H9 (cell line): ENCODE data around the gene BTBD1. TPM values are rescaled to one million over a fixed set of nuclear protein-coding genes. Genes with fewer than 3 reads are reported as not detected.
A peak's percentile ranks its signal among the peaks of the same experiment; 100 is the strongest.

ENCODE experiments used
- DNase-seq: peaks from one replicate; pipeline ENCODE4 v3.0.0-alpha.2; 2017
- H2AFZ ChIP-seq: one replicate; pipeline ENCODE4 v1.6.1; 2013; ENCODE audit warnings: mild to moderate bottlenecking, low read length, control low read depth, moderate library complexity
- H2AK5ac ChIP-seq: 2 replicates; pipeline ENCODE4 v1.6.1; 2013; ENCODE audit warnings: low read length, control low read depth, mixed read lengths; ENCODE audit not compliant: insufficient read length
- H2BK120ac ChIP-seq: one replicate; pipeline ENCODE4 v1.6.1; 2013; ENCODE audit warnings: low read depth, mild to moderate bottlenecking, low read length, control low read depth, inconsistent platforms; ENCODE audit not compliant: poor library complexity, severe bottlenecking
- H2BK12ac ChIP-seq: 2 replicates; pipeline ENCODE4 v1.6.1; 2013; ENCODE audit warnings: low read length, control low read depth, mixed read lengths, low read depth; ENCODE audit not compliant: insufficient read length
- H2BK15ac ChIP-seq: 2 replicates; pipeline ENCODE4 v1.6.1; 2013; ENCODE audit warnings: low read depth, low read length, control low read depth
- H2BK20ac ChIP-seq: one replicate; pipeline ENCODE4 v1.6.1; 2013; ENCODE audit warnings: low read depth, mild to moderate bottlenecking, low read length, control low read depth, inconsistent platforms; ENCODE audit not compliant: poor library complexity, severe bottlenecking
- H2BK5ac ChIP-seq: 2 replicates; pipeline ENCODE4 v1.6.1; 2013; ENCODE audit warnings: low read length, control low read depth, mixed read lengths; ENCODE audit not compliant: insufficient read length
- H3K14ac ChIP-seq: 2 replicates; pipeline ENCODE4 v1.6.1; 2013; ENCODE audit warnings: low read length, control low read depth; ENCODE audit not compliant: insufficient read depth
- H3K18ac ChIP-seq: 2 replicates; pipeline ENCODE4 v1.6.1; 2013; ENCODE audit warnings: low read depth, mild to moderate bottlenecking, mixed read lengths, low read length, control low read depth; ENCODE audit not compliant: insufficient read length
- H3K23ac ChIP-seq: 2 replicates; pipeline ENCODE4 v1.6.1; 2013; ENCODE audit warnings: low read length, control low read depth, mixed read lengths, low read depth; ENCODE audit not compliant: insufficient read length
- H3K23me2 ChIP-seq: 2 replicates; pipeline ENCODE4 v1.6.1; 2013; ENCODE audit warnings: low read depth, mild to moderate bottlenecking, mixed read lengths, low read length, control low read depth; ENCODE audit not compliant: insufficient read length, poor library complexity, severe bottlenecking
- H3K27ac ChIP-seq: 2 replicates; pipeline ENCODE4 v1.5.1; 2013; ENCODE audit warnings: low read length, control low read depth, mixed read lengths, low read depth; ENCODE audit not compliant: insufficient read length
- H3K27me3 ChIP-seq: 2 replicates; pipeline ENCODE4 v1.6.1; 2013; ENCODE audit warnings: low read length, control low read depth, inconsistent platforms; ENCODE audit not compliant: insufficient read depth
- H3K4ac ChIP-seq: 2 replicates; pipeline ENCODE4 v1.6.1; 2013; ENCODE audit warnings: low read depth, mild to moderate bottlenecking, control low read depth, inconsistent platforms, low read length, moderate library complexity
- H3K4me1 ChIP-seq: 2 replicates; pipeline ENCODE4 v1.6.1; 2013; ENCODE audit warnings: low read length, control low read depth, inconsistent platforms; ENCODE audit not compliant: insufficient read depth
- H3K4me2 ChIP-seq: 2 replicates; pipeline ENCODE4 v1.6.1; 2013; ENCODE audit warnings: low read length, control low read depth, mixed read lengths; ENCODE audit not compliant: insufficient read length, insufficient read depth
- H3K56ac ChIP-seq: 2 replicates; pipeline ENCODE4 v1.6.1; 2013; ENCODE audit warnings: low read depth, mild to moderate bottlenecking, mixed read lengths, low read length, control low read depth; ENCODE audit not compliant: insufficient read length
- H3K79me1 ChIP-seq: 2 replicates; pipeline ENCODE4 v1.6.1; 2013; ENCODE audit warnings: low read depth, mild to moderate bottlenecking, moderate library complexity, low read length, control low read depth, inconsistent platforms; ENCODE audit not compliant: insufficient read depth, poor library complexity, severe bottlenecking
- H3K79me2 ChIP-seq: 2 replicates; pipeline ENCODE4 v1.6.1; 2013; ENCODE audit warnings: low read length, control low read depth, inconsistent platforms; ENCODE audit not compliant: insufficient read depth
- H3K9ac ChIP-seq: 2 replicates; pipeline ENCODE4 v1.6.1; 2013; ENCODE audit warnings: low read length, control low read depth, mixed read lengths; ENCODE audit not compliant: insufficient read length; ENCODE audit errors: extremely low read depth
- H3K9me3 ChIP-seq: one replicate; pipeline ENCODE4 v1.6.1; 2013; ENCODE audit warnings: low read depth, low read length, inconsistent platforms; ENCODE audit not compliant: control insufficient read depth
- H3T11ph ChIP-seq: one replicate; pipeline ENCODE4 v1.6.1; 2013; ENCODE audit warnings: mild to moderate bottlenecking, low read length, control low read depth, inconsistent platforms
- H4K20me1 ChIP-seq: one replicate; pipeline ENCODE4 v1.6.1; 2013; ENCODE audit not compliant: control insufficient read depth, insufficient read length, insufficient read depth
- H4K5ac ChIP-seq: 2 replicates; pipeline ENCODE4 v1.6.1; 2013; ENCODE audit warnings: low read depth, mild to moderate bottlenecking, mixed read lengths, low read length, control low read depth; ENCODE audit not compliant: insufficient read length
- H4K8ac ChIP-seq: replicated peaks from 2 replicates; pipeline ENCODE4 v1.6.1; 2013; ENCODE audit warnings: low read length, control low read depth, mixed read lengths, low read depth; ENCODE audit not compliant: insufficient read length
- H4K91ac ChIP-seq: 2 replicates; pipeline ENCODE4 v1.6.1; 2013; ENCODE audit warnings: low read depth, mild to moderate bottlenecking, moderate library complexity, mixed read lengths, low read length, control low read depth; ENCODE audit not compliant: insufficient read length
- H3K27ac Mint-ChIP-seq, 3 experiments: 2 replicates in 2 of 3; 3 replicates in 1 of 3; pipeline ENCODE4 v1.8.0; 2020 to 2021; ENCODE audit warnings: mixed read lengths in 3 of 3, mild to moderate bottlenecking in 1 of 3, moderate library complexity in 1 of 3
- H3K27me3 Mint-ChIP-seq: 2 replicates; pipeline ENCODE4 v1.8.0; 2021; ENCODE audit warnings: low read depth, mild to moderate bottlenecking, moderate library complexity, mixed read lengths
- H3K36me3 Mint-ChIP-seq, 3 experiments: 2 replicates in 2 of 3; 3 replicates in 1 of 3; pipeline ENCODE4 v1.8.0; 2020 to 2021; ENCODE audit warnings: low read depth in 3 of 3, mixed read lengths in 3 of 3; ENCODE audit not compliant: insufficient read depth in 1 of 3
- H3K4me1 Mint-ChIP-seq, 2 experiments: 2 replicates each; pipeline ENCODE4 v1.8.0; 2020; ENCODE audit warnings: mixed read lengths in 2 of 2
- H3K4me3 Mint-ChIP-seq, 2 experiments: 2 replicates in 1 of 2; 3 replicates in 1 of 2; pipeline ENCODE4 v1.8.0; 2020 to 2021; ENCODE audit warnings: mild to moderate bottlenecking in 2 of 2, mixed read lengths in 2 of 2, moderate library complexity in 1 of 2
- H3K9me3 Mint-ChIP-seq, 2 experiments: 2 replicates in 1 of 2; 3 replicates in 1 of 2; pipeline ENCODE4 v1.8.0; 2020; ENCODE audit warnings: mild to moderate bottlenecking in 2 of 2, mixed read lengths in 2 of 2, moderate library complexity in 1 of 2
- CTCF ChIP-seq: fragments of 200-600 bp; sonication (generic); conservative IDR thresholded peaks from 3 replicates; pipeline ENCODE4 v1.8.0; 2021; ENCODE audit warnings: antibody characterized with exemption, mild to moderate bottlenecking
- WGBS: extraction: QIAGEN DNeasy Blood & Tissue Kit; methylation state at CpG from one replicate; pipeline ENCODE4 v1.1.7; 2013; ENCODE audit warnings: missing lambda C conversion rate, low lambda C conversion rate, mixed read lengths; ENCODE audit not compliant: insufficient read length; ENCODE audit errors: extremely low coverage; 5-methylcytosine and 5-hydroxymethylcytosine counted together
- total RNA-seq: library from RNA; stranded (reverse); gene quantifications from 2 replicates; pipeline ENCODE4 v1.2.1, GENCODE V29; 2021

Gene BTBD1
- total RNA-seq, 1 experiment from 2014 or later, result 43.3 TPM

- Histone ChIP-seq H3T11ph (no peak overlapping the region), H3K23ac (no peak overlapping the region), H3K56ac (no peak overlapping the region), H3K9ac (peak overlapping the region; percentile 34), H4K5ac (no peak overlapping the region), H3K4me2 (peak overlapping the region; percentile 87), H2AFZ (no peak overlapping the region), H3K23me2 (peaks cover 6% of the 10 kb centered on the region), H2BK120ac (no peak overlapping the region), H3K14ac (no peak overlapping the region), H2BK12ac (no peak overlapping the region), H4K8ac (no peak overlapping the region), H2BK20ac (no peak overlapping the region), H3K27ac (no peak overlapping the region), H3K4ac (no peak overlapping the region), H3K4me1 (peaks cover 8% of the 10 kb centered on the region; the same call in 1 of the 2 replicates), H3K27me3 (no peaks in the 10 kb centered on the region), H3K79me2 (peaks cover 37% of the 10 kb centered on the region; the same call in 1 of the 2 replicates), H2BK15ac (no peak overlapping the region), H4K91ac (no peak overlapping the region), H2AK5ac (no peak overlapping the region), H3K79me1 (peaks cover 4% of the 10 kb centered on the region), H3K18ac (no peak overlapping the region), H3K9me3 (no peaks in the 10 kb centered on the region), H2BK5ac (no peak overlapping the region), H4K20me1 (no peaks in the 10 kb centered on the region)
- H3K36me3 Mint-ChIP-seq, result peaks cover 0 to 8% (median 7%) of the 10 kb centered on the region in 3 experiments; a peak in 4 of 7 replicates
- no peak for DNase-seq
- peaks cover 9 to 12% of the 10 kb centered on the region in 2 experiments for H3K4me1 Mint-ChIP-seq
- peaks cover 10% of the 10 kb centered on the region in 2 experiments for H3K9me3 Mint-ChIP-seq
- WGBS, result no CpG with 5 or more reads among the region's 3 CpGs
- no peaks in the 10 kb centered on the region for H3K27me3 Mint-ChIP-seq
- TF ChIP-seq CTCF, result no peak
- peak overlapping the region in 1 of 2 experiments; percentile 90; a peak in 4 of 5 replicates for H3K4me3 Mint-ChIP-seq
- peak overlapping the region in 1 of 3 experiments; percentile 88; a peak in 3 of 7 replicates for H3K27ac Mint-ChIP-seq
Measured at GRCh38 chr15:83065431-83065830, 1.6 kb downstream of the BTBD1 start.
